Mammary epithelial cell (primary cell): ENCODE measurements around the gene SLC22A17.

Experiments used
- EZH2 ChIP-seq: IDR thresholded peaks from 2 replicates; pipeline ENCODE4 v1.6.1; 2012; ENCODE audit warnings: low read length, inconsistent platforms, borderline replicate concordance
- TF ChIP-seq, protein P1 (sequence below), 2 donors: IDR thresholded peaks in 1 of 2; conservative IDR thresholded peaks in 1 of 2; 2 replicates each; pipeline ENCODE4 v1.5.1; 2011 to 2012; ENCODE audit warnings: inconsistent platforms in 2 of 2, low read length in 2 of 2, mild to moderate bottlenecking in 2 of 2, control low read depth in 1 of 2, low read depth in 1 of 2; ENCODE audit not compliant: insufficient read depth in 1 of 2; ENCODE audit errors: extremely low read depth in 1 of 2

DNA sequence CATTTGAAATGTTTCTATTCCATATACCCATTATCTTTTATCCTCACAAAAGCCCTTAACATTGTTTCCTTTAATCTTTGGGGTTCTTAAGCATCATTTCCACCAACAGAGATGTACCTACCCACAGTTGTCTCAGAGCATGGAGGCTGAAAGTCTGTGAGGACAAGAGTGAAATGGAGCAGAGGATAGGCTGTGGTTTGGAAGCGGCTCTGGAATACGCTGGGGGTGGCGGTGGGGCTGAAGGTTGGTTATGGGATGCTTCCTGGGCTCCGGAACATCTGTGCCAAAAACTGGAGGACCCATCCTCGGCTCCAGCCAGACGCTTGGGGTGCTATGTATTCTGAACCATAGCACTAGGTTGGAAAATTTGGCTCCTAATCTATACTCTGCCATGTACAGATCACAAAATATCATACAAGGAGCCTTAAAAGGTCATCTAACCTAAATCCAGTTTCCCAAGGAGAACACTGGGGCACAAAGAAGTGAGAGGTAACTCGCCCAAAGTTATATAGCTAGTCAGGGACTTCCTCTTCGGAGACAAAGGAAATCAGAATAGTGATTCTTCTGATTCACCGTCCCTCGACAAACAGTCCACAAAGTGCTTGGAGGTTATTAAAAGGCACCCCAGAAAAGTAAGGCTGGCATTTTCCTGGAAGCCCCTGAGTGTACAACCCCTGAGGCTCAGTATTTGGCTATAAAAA is 52.6 kb downstream of the SLC22A17 start:
- TF ChIP-seq, protein P1, sequence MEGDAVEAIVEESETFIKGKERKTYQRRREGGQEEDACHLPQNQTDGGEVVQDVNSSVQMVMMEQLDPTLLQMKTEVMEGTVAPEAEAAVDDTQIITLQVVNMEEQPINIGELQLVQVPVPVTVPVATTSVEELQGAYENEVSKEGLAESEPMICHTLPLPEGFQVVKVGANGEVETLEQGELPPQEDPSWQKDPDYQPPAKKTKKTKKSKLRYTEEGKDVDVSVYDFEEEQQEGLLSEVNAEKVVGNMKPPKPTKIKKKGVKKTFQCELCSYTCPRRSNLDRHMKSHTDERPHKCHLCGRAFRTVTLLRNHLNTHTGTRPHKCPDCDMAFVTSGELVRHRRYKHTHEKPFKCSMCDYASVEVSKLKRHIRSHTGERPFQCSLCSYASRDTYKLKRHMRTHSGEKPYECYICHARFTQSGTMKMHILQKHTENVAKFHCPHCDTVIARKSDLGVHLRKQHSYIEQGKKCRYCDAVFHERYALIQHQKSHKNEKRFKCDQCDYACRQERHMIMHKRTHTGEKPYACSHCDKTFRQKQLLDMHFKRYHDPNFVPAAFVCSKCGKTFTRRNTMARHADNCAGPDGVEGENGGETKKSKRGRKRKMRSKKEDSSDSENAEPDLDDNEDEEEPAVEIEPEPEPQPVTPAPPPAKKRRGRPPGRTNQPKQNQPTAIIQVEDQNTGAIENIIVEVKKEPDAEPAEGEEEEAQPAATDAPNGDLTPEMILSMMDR (conservative IDR thresholded peaks at IDR 0.05 in 1 of 2, IDR thresholded peaks at IDR 0.05 in 1 of 2; ENCODE audit: extremely low read depth in 1 of 2, insufficient read depth in 1 of 2, low read depth in 1 of 2, low read length in 2 of 2): no peak
- no peak for TF ChIP-seq EZH2
